CD4-positive, alpha-beta T cell treated with Interleukin-15 for 4 hours (primary cell): ENCODE data around the gene SFSWAP.
A peak's percentile ranks its signal among the peaks of the same experiment; 100 is the strongest.
"Not testable (repeated sequence)": the region's sequence is repeated elsewhere in the genome, so short reads cannot be mapped to it uniquely, and the experiment has no call there.

Source experiments
- DNase-seq: peaks from one replicate; pipeline ENCODE4 v3.0.0-alpha.2; 2020; ENCODE audit warnings: low spot score

Gene SFSWAP

DNA sequence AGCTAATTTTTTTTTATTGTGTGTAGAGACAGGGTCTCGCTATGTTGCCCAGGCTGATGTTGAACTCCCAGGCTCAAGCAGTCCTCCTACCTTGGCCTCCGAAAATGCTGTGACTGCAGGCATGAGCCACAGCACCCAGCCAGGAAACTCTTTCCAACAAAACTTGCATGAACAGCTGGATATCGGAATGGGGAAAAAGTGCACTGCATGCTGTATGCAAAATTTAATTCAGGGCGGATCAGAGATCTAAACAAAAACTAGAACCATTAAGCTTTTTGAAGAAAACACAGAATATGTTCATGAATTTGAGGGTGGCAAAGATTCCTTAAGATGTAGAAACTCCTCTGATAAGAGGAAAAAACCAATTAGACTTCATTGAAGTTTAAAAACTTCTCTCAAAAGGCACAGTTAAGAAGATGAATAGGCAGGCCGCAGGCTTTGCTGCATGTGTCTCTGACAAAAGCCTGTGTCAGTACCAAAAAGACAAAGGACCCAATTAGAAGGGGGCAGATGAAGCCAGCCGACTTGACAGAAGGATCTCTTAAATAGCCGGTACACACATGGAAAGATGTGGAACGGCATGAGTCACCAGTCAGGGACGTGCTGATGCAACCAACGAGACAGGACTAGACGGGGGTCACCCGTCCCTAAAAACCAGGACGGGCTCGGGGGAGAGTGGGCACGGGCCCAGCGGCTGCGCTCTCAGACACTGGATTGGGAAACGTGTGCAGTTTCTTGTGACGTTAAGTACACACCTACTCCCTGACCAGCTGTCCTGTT, 82.5 kb downstream of the SFSWAP start:
- DNase-seq: no peak

- DNase-seq: no peak
Observed at GRCh38 chr12:131794061-131794460, 83.2 kb downstream of the SFSWAP start.

GRCh38 chr12:131794573-131794972, 83.7 kb downstream of the SFSWAP start:
- DNase-seq: no peak

GRCh38 chr12:131795064-131795463, 84.2 kb downstream of the SFSWAP start:
- no peak for DNase-seq

GRCh38 chr12:131795690-131796410, 85.0 kb downstream of the SFSWAP start:
- DNase-seq: no peak

- DNase-seq: no peak
Observed at GRCh38 chr12:131796411-131796736, 85.5 kb downstream of the SFSWAP start.

DNA sequence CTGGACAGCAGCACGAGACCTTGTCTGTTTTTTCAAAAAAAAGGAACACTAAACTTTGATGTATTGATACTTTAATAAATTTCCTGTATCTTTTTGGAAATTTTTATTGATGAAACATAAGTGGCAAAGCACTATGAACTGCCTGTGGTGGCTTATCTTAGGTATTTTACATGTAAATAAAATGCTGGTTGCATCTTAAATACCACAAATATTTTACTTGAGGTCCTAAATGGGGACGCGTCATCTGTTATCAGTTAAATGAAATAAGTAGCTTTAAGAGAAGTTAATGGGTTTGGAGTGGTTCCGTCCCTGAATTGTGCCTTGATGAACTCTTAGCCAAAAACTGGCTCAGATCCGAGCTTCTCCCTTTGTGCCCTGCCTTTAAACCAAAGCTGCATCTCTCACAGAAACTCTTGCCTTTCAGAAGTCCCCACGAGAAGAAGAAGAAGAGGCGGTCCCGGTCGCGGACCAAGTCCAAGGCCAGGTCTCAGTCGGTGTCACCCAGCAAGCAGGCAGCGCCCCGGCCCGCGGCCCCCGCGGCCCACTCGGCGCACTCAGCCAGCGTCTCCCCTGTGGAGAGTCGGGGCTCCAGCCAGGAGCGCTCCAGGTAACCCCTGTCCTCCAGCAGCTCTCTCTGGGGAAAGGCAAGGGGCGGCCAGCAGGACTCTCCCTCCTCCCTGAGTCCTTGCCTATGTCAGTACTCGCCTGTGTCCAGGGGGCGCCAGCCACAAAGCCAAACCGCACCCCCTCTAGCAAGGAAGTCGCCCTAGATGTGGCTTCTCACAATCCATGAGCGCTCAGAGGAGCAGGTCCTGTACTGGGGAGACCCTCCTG, 86.1 kb downstream of the SFSWAP start:
- DNase-seq: no peak

DNA sequence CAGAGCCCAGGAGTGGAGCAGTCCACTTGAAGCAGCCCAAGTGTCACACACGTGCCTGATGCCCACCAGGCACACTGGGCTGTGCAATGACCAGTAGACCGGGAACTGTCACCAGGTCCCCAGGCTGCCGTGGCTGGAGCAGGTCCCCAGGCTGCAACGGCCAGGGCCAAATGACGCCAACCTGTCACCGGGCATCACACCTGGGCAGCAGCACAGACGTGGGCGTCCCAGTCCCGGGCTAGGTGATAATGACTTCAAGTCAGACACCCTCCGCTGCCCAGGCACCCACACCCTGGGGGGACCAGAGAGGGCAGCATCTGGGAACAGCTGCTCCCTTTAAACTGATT, 86.7 kb downstream of the SFSWAP start:
- DNase-seq: no peak

DNA sequence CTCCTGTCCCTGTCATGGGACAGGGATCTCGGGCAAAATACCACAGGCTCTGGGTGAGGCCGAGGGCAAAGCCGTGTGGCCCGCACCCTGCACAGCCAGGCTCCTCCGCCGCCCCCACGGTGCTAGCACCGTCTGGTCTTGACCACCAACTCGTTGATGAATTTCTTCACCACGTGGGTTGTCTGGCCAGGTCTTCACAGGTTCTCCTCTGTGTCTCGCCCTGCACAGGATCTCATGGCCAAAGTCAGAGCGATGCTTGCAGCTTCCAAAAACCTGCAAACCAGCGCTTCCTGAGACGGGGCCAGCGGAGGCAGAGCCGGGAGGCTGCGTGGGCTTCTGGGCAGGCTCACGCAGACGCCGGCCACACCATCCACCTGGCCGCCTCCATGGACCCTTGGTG, 88.3 kb downstream of the SFSWAP start:
- no peak for DNase-seq

DNA sequence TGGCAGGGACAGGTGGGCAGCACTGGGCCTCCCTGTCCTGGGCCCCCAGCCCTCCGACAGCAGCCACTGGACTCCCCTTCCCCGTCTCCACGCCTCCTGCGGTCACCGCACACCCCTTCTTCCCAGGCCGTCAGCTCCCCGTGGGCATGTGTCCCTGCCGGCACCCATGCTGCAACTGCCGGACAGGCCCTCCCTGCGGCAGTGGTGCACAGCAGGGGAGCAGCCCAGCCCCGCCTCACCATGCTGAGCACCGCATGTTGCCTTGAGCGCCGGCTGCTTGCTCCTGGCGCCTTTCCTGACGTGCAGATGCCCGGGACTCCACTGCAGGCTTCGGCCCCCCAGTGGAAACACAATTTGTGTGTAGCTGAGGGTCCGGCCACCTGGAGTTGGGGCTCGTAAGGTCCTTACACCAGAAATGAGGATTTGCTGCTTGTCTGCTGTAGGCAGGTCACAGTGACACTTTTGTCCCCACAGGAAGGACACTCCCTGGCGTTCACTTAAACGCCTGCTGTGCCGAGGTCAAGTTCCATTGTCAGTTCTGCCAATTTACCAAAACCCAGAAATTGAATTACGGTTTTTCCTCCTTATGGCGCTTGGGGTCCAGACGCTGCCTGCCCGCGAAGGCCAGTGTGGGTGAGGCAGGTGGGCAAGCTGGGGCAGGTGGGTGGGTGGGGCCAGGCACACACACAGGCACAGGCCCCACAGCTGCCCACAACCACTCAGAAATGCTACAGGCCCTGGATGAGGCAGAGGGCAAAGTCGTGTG, 89.1 kb downstream of the SFSWAP start:
- DNase-seq: no peak

DNA sequence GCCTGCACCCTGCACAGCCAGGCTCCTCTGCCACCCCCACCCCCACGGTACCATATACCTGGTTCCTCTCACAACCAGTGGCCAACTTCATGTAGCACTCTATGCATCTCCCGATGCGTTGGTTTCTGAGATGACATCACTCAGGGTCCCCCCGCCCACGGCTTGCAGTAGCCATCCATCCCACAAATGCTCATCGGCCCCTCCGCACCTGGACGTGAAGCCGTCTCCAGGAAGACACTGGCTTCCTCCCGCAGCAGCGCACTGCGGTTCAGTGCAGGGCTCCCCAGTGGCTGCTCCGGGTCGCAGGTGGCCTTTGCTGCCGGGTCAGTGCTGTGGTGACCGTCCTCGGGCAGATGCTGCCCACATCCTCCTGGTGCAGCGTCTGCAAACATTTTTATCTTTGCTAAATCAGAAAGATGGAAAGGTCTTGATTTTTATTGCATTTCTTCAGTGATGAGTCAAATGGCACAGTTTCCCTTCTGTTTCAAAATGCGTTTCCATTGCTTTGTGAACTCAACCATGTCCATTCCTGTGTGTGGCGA, 89.8 kb downstream of the SFSWAP start:
- DNase-seq: no peak

- no peak for DNase-seq
Observed at GRCh38 chr12:131801254-131801866, 90.5 kb downstream of the SFSWAP start.

DNA sequence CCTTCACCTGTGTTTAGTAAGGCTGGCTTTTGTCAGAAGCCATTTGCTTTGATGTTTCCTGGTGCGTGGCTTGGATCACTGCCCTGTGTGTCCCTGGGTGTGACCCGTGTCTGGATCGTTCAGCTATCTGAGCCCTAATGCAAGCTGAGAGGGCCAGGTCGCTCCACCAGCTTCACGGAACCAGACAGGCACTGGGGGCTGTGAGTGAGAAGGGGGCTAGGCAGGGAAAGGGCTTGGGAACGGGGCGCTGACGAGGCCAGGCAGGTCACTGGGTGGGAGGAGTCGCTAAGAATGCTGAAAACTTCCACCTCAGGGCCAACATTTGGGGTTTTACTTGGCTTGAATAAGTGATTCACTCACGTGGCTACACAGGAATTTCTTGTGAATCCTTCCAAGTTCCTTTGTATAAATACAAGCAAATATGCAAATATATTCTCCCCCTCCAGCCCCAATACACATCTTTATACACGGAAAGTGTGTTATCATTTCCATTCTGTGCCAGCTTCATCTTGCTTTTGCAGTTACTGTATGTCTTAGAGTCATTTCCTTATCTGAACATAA, 93.2 kb downstream of the SFSWAP start:
- DNase-seq: no peak

DNA sequence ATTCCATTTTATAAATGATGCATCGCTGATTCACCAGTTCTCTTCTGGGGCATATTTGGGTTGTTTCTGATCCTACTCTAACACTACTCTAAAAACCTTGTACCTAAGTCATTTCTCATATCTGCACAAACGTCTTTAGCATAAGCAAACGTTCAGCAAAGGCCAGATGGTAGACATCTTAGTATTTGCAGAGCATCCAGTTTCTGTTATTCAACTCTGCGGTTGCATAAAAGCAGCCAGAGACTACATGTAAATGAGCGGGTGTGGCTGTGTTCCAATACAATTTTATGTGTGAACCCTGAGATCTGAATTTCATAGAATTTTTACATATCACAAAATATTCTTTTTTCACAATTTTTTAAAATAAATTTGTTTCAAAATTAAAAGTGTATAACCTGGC, 94.5 kb downstream of the SFSWAP start:
- DNase-seq: no peak

GRCh38 chr12:131806674-131807073, 95.8 kb downstream of the SFSWAP start:
- DNase-seq: no peak

DNA sequence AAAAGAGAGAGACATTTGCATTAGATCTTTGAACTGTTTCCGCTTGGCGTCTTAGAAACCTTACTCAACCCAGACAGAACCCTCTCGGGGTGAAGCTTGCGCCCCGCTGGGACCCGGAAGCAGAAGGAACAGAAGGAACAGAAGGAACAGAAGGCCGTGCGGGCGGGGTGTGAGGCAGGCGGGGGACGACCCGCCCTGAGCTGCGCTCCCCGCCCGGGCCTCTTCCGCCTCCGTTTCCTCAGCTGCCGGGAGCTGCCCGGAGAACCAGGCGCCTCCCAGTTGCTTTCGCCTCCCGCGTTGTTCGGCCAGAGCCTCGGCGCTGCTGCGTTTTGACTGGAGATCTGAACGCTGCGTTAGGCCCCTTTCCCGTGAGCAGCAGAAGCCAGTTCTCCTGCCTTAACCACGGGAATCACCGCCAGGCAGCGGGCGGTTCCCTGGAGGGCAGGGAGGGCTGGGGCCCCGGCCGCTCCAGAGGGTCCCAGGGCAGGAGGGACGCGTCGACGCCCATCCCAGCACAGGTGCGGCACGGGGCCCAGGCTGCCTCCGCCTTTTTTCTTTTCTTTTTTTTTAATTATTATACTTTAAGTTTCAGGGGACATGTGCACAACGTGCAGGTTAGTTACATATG, 98.0 kb downstream of the SFSWAP start:
- peak; percentile 14 for DNase-seq

- not testable (repeated sequence) for DNase-seq
Observed at GRCh38 chr12:131809476-131810254, 98.8 kb downstream of the SFSWAP start.

DNA sequence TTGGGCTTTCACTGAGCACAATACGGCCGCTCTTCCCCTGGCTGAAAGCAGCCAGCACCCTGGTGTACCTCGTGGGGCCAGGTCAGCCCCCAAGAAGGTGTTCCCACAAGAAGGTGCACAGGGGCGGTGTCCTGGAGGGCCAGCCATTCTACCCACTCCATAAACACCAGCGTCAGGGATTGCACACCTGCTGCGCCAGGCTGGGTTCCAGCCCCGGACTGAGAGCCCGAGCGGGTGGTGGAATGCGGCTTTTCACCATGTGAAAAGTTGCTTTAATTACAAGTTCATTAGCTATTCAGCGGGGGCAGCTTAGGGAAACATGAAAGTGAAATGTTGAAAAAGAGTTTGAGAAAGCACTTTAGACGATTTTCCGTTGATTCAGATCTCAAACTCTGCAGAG, 99.8 kb downstream of the SFSWAP start:
- DNase-seq: no peak

DNA sequence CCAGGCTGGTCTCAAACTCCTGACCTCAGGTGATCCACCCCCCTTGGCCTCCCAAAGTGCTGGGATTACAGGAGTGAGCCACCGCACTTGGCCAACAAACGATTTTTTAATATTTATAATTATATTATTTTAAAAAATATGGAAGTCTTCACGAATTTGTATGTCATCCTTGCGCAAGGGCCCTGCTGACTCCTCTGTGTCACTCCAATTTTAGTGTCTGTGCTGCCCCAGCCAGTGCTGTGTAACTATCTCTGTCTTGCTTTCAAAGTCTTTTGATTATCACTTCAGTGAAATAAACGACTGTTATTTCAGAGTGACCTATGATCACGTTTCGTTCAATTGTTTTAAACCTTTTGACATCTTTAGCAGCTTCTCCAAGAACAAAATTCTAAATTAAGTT, 104.2 kb downstream of the SFSWAP start:
- no peak for DNase-seq

DNA sequence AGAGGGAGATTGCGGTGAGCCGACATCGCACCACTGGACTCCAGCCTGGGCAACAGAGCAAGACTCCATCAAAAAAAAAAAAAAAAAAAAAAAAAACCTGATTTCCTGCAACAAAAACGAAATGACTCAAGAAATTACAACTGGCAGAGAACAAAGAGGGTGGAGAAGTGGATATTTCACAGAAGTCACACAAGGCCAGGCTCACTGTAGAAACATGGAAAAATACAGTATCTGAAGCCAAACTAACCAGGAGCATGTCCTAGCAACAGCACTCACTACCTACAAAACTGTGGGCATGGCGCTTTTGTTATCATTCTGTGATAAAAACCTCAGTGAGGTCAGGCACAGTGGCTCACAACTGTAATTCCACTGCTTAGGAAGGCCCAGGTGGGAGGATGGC, 105.6 kb downstream of the SFSWAP start:
- DNase-seq: no peak
